NB4 (cell line): ENCODE measurements around the gene TRA2B.
A peak's percentile ranks its signal among the peaks of the same experiment; 100 is the strongest.

Experiments used
- DNase-seq: peaks from one replicate; pipeline ENCODE4 v3.0.0; 2010; ENCODE audit warnings: low read depth
- H3K4me3 ChIP-seq: one replicate; pipeline ENCODE4 v1.5.1; 2011; ENCODE audit warnings: mild to moderate bottlenecking, low read depth, low read length, moderate library complexity
- MYC ChIP-seq: IDR thresholded peaks from 2 replicates; pipeline ENCODE4 v1.6.1; 2011; ENCODE audit warnings: low read depth, low read length
- POLR2A ChIP-seq: IDR thresholded peaks from 2 replicates; pipeline ENCODE4 v1.6.1; 2011; ENCODE audit warnings: mild to moderate bottlenecking; ENCODE audit not compliant: insufficient read length; ENCODE audit errors: extremely low read depth
- TF ChIP-seq, protein P1 (sequence below): IDR thresholded peaks from 2 replicates; pipeline ENCODE4 v1.6.1; 2011; ENCODE audit warnings: low read depth, low read length
- TF ChIP-seq, protein P2 (sequence below): IDR thresholded peaks from one replicate; pipeline ENCODE4 v1.5.1; 2012; ENCODE audit warnings: low read depth, low read length

The TRA2B gene

GRCh38 chr3:185936814-185937688 is 763 bp downstream of the TRA2B start:
- TF ChIP-seq POLR2A = no peak
- TF ChIP-seq, protein P1, sequence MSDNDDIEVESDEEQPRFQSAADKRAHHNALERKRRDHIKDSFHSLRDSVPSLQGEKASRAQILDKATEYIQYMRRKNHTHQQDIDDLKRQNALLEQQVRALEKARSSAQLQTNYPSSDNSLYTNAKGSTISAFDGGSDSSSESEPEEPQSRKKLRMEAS = peak; percentile 80
- TF ChIP-seq, protein P2, sequence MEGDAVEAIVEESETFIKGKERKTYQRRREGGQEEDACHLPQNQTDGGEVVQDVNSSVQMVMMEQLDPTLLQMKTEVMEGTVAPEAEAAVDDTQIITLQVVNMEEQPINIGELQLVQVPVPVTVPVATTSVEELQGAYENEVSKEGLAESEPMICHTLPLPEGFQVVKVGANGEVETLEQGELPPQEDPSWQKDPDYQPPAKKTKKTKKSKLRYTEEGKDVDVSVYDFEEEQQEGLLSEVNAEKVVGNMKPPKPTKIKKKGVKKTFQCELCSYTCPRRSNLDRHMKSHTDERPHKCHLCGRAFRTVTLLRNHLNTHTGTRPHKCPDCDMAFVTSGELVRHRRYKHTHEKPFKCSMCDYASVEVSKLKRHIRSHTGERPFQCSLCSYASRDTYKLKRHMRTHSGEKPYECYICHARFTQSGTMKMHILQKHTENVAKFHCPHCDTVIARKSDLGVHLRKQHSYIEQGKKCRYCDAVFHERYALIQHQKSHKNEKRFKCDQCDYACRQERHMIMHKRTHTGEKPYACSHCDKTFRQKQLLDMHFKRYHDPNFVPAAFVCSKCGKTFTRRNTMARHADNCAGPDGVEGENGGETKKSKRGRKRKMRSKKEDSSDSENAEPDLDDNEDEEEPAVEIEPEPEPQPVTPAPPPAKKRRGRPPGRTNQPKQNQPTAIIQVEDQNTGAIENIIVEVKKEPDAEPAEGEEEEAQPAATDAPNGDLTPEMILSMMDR = no peak
- peak; percentile 97 for TF ChIP-seq MYC
- peak overlapping the region; percentile 83 for H3K4me3 ChIP-seq
- DNase-seq = peak; percentile 90

GRCh38 chr3:185936273-185936629 is 1.6 kb downstream of the TRA2B start:
- TF ChIP-seq, protein P1 = no peak
- no peak for TF ChIP-seq MYC
- TF ChIP-seq, protein P2 = no peak
- TF ChIP-seq POLR2A = no peak
- H3K4me3 ChIP-seq = peak overlapping the region; percentile 83
- DNase-seq = no peak

DNA sequence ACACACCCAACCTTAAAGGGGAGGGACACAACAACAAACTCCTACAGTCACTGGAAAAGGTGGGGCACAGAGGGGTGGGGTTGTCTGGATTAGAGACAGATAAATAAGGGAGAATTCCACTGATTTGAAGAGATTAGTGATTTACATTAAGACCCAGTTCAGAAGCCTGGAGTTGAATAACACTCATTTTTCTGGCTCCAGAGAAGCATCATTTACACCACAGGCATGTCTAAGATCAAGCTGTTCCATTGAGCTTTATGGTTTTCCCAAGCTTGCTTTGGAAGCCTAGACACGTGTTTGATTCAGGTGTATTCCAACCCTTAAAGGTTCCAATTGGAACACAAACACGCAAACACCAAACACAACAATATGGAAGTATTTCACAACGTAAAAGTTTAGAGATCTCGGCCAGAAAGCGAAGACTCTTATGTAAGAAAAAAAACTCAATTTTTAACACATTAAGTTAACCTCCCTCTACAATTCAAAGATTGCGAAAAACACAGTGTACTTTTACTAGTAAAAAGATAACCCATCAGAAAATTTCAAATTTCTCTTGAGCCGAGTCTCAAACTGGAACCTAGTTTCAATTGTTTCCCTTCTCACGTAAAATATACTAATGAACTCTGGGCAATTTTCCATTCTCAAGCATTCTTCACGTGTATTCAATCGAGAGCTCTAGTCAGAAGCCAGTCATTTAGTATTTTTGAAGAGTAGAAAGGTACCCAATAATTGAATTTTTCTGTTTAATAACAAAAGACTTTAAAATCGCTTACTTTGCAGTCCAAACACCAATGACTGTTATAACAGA is 2.1 kb downstream of the TRA2B start:
- H3K4me3 ChIP-seq = peak overlapping the region; percentile 83
- DNase-seq = no peak
- TF ChIP-seq, protein P1 = peak; percentile 63
- TF ChIP-seq POLR2A = no peak

DNA sequence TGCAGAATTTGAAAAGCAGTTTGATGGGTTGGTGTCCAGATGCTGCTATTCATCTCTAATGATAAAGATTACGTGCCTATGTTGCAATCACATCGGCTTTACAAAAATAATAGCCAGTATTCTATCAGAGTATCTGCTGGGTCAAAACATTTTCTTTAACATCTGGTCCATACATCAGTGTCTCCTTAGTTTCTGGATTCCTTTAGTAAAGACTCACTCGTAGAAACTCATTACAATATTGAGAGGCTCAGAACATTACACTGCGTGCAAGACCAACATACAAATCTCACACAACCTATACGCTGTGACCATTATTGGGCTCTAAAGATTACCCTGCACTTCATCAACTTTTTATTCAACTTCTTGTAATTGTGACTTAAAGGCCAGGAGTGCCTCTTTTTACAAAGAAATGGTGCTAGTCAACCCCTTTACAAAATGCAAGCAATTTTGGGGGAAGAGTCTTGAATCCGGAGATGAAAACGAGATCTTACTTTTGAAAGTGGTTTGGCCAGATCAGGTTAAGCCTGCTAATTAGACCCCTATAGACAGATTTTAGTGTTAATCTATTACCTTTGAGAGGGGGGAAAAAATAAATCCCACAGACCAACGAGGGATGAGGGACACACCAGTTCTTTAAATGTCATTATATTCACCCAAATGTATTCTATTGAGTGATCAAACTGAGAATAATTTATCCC is 2.9 kb downstream of the TRA2B start:
- H3K4me3 ChIP-seq = peak overlapping the region; percentile 83
- peak; percentile 33 for DNase-seq
- TF ChIP-seq POLR2A = no peak

DNA sequence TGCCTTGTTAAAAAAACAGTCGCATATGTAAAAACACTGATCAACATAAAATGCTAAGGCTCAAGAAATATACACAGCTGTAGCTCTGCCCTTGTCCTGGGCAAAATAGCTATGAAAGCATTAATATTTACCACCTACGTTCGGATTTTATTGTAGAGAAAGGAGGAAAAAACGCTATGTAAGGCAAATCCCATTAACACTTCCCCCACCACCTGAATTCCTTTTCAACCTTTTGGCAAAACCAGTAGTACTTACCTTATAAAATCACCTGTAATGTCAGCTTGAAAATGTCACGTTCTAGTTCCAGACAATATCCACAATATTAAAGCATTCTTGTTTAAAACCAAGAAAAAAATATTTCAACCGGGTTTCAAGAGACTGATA is 3.6 kb downstream of the TRA2B start:
- peak overlapping the region; percentile 83 for H3K4me3 ChIP-seq
- DNase-seq = no peak
- no peak for TF ChIP-seq POLR2A

GRCh38 chr3:185933374-185934173 is 4.2 kb downstream of the TRA2B start:
- H3K4me3 ChIP-seq = peak overlapping the region; percentile 83
- no peak for DNase-seq
- TF ChIP-seq MYC (no peak), POLR2A (no peak)
- TF ChIP-seq, protein P2 = no peak
- TF ChIP-seq, protein P1 = no peak
